MM.1S (cell line): ENCODE results near the gene PTCHD1.

Source experiments
- DNase-seq: peaks from one replicate; pipeline ENCODE4 v3.0.0-alpha.2; 2015
- H2AFZ ChIP-seq: fragments of 300-600 bp; sonication (generic); 2 replicates; pipeline ENCODE4 v1.6.0; 2016; ENCODE audit warnings: antibody characterized with exemption, low read length
- H3F3A ChIP-seq: fragments of 300-600 bp; sonication (generic); 2 replicates; pipeline ENCODE4 v1.6.1; 2016; ENCODE audit warnings: mild to moderate bottlenecking, antibody characterized with exemption, low read length, moderate library complexity, mixed read lengths; ENCODE audit not compliant: insufficient read depth
- H3K27ac ChIP-seq: fragments of 300-600 bp; sonication (generic); 2 replicates; pipeline ENCODE4 v1.5.1; 2016; ENCODE audit warnings: mild to moderate bottlenecking, low read length
- H3K27me3 ChIP-seq: fragments of 300-600 bp; sonication (generic); replicated peaks from 2 replicates; pipeline ENCODE4 v1.6.0; 2016; ENCODE audit warnings: low read length; ENCODE audit not compliant: insufficient read depth
- H3K36me3 ChIP-seq: fragments of 300-600 bp; sonication (generic); replicated peaks from 2 replicates; pipeline ENCODE4 v1.6.1; 2016; ENCODE audit warnings: mild to moderate bottlenecking, low read length, mixed read lengths; ENCODE audit not compliant: insufficient read depth
- H3K4me1 ChIP-seq: fragments of 300-600 bp; sonication (generic); 2 replicates; pipeline ENCODE4 v1.6.1; 2016; ENCODE audit warnings: low read length, mixed read lengths
- H3K4me2 ChIP-seq: fragments of 300-600 bp; sonication (generic); 2 replicates; pipeline ENCODE4 v1.6.0; 2016; ENCODE audit warnings: low read depth, low read length
- H3K4me3 ChIP-seq: fragments of 300-600 bp; sonication (generic); 2 replicates; pipeline ENCODE4 v1.5.1; 2016; ENCODE audit warnings: low read length, mixed read lengths
- H3K79me2 ChIP-seq: fragments of 300-600 bp; sonication (generic); 2 replicates; pipeline ENCODE4 v1.6.1; 2016; ENCODE audit warnings: mixed run types, low read length, mixed read lengths
- H3K9ac ChIP-seq: fragments of 300-600 bp; sonication (generic); 2 replicates; pipeline ENCODE4 v1.6.1; 2016; ENCODE audit warnings: low read length, mixed read lengths
- H3K9me2 ChIP-seq: fragments of 300-600 bp; sonication (generic); replicated peaks from 2 replicates; pipeline ENCODE4 v1.6.1; 2016; ENCODE audit warnings: mild to moderate bottlenecking, low read length, mixed read lengths; ENCODE audit not compliant: insufficient read depth
- H3K9me3 ChIP-seq: fragments of 300-600 bp; sonication (generic); replicated peaks from 2 replicates; pipeline ENCODE4 v1.6.1; 2016; ENCODE audit warnings: mild to moderate bottlenecking, low read length, mixed read lengths; ENCODE audit not compliant: insufficient read depth
- H4K20me1 ChIP-seq: fragments of 300-600 bp; sonication (generic); 2 replicates; pipeline ENCODE4 v1.6.1; 2016; ENCODE audit warnings: mild to moderate bottlenecking, low read length, moderate library complexity, mixed read lengths; ENCODE audit not compliant: insufficient read depth
- EZH2 ChIP-seq: fragments of 300-600 bp; sonication (generic); optimal IDR thresholded peaks from 2 replicates; pipeline ENCODE3; 2017; ENCODE audit warnings: low read depth, mild to moderate bottlenecking, antibody characterized with exemption, low read length, mixed read lengths
- EZH2phosphoT487 ChIP-seq: fragments of 300-600 bp; sonication (generic); IDR thresholded peaks from 2 replicates; pipeline ENCODE4 v1.6.1; 2018; ENCODE audit warnings: antibody characterized with exemption, low read length
- TF ChIP-seq, protein P1 (sequence below): fragments of 300-600 bp; sonication (generic); IDR thresholded peaks from 2 replicates; pipeline ENCODE4 v1.5.1; 2016; ENCODE audit warnings: antibody characterized with exemption, low read length, mixed read lengths

The PTCHD1 gene

DNA sequence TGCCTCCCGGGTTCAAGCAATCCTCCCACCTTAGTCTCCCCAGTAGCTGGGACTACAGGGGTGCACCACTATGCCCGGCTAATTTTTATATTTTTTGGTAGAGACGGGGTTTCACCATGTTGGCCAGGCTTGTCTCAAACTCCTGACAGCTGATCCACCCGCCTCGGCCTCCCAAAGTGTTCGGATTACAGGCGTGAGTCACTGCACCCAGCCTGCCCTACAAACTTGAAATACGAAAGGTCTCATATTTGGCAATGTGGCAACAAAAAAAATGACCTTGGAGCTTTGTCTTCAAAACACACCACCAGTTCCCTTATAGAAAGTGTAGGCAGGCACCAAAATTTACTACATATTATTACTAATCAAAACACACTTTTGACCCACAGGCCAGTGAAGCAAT is 22.9 kb upstream of the PTCHD1 start:
- Histone ChIP-seq H3F3A (no peaks in the 10 kb centered on the region), H3K9me3 (no peaks in the 10 kb centered on the region), H3K9me2 (no peaks in the 10 kb centered on the region), H3K79me2 (no peaks in the 10 kb centered on the region), H3K4me1 (no peaks in the 10 kb centered on the region), H2AFZ (no peak overlapping the region), H4K20me1 (no peaks in the 10 kb centered on the region), H3K9ac (no peak overlapping the region), H3K4me3 (no peak overlapping the region), H3K27ac (no peak overlapping the region), H3K4me2 (no peak overlapping the region), H3K27me3 (no peaks in the 10 kb centered on the region), H3K36me3 (no peaks in the 10 kb centered on the region)
- DNase-seq: no peak
- TF ChIP-seq, protein P1, sequence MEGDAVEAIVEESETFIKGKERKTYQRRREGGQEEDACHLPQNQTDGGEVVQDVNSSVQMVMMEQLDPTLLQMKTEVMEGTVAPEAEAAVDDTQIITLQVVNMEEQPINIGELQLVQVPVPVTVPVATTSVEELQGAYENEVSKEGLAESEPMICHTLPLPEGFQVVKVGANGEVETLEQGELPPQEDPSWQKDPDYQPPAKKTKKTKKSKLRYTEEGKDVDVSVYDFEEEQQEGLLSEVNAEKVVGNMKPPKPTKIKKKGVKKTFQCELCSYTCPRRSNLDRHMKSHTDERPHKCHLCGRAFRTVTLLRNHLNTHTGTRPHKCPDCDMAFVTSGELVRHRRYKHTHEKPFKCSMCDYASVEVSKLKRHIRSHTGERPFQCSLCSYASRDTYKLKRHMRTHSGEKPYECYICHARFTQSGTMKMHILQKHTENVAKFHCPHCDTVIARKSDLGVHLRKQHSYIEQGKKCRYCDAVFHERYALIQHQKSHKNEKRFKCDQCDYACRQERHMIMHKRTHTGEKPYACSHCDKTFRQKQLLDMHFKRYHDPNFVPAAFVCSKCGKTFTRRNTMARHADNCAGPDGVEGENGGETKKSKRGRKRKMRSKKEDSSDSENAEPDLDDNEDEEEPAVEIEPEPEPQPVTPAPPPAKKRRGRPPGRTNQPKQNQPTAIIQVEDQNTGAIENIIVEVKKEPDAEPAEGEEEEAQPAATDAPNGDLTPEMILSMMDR: no peak
- TF ChIP-seq EZH2phosphoT487: no peak
- TF ChIP-seq EZH2: no peak

DNA sequence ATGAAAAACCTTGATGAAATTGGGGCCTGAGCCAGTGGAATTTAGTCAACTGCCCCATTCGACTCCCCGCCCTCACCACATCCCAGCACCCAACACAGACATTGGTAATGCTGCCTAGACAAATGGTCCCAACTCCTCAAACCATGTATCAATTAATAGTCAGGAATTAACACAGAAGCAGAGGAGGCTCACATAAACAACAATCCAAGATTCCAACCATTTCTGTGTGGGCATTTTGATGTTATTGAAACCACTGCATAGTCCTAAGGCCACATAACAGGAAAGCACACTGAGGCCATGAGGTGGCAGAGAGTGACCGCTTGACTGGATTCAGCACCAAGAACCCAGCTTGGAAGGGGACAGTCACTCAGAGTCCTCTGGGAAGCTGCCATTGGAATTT is 22.5 kb upstream of the PTCHD1 start:
- Histone ChIP-seq H3K4me2 (no peak overlapping the region), H3K79me2 (no peaks in the 10 kb centered on the region), H3K4me1 (no peaks in the 10 kb centered on the region), H3K9me2 (no peaks in the 10 kb centered on the region), H3K27ac (no peak overlapping the region), H3K4me3 (no peak overlapping the region), H3K36me3 (no peaks in the 10 kb centered on the region), H3F3A (no peaks in the 10 kb centered on the region), H3K9ac (no peak overlapping the region), H3K9me3 (no peaks in the 10 kb centered on the region), H3K27me3 (no peaks in the 10 kb centered on the region), H2AFZ (no peak overlapping the region), H4K20me1 (no peaks in the 10 kb centered on the region)
- DNase-seq: no peak
- TF ChIP-seq, protein P1: no peak
- TF ChIP-seq EZH2phosphoT487 (no peak), EZH2 (no peak)

DNA sequence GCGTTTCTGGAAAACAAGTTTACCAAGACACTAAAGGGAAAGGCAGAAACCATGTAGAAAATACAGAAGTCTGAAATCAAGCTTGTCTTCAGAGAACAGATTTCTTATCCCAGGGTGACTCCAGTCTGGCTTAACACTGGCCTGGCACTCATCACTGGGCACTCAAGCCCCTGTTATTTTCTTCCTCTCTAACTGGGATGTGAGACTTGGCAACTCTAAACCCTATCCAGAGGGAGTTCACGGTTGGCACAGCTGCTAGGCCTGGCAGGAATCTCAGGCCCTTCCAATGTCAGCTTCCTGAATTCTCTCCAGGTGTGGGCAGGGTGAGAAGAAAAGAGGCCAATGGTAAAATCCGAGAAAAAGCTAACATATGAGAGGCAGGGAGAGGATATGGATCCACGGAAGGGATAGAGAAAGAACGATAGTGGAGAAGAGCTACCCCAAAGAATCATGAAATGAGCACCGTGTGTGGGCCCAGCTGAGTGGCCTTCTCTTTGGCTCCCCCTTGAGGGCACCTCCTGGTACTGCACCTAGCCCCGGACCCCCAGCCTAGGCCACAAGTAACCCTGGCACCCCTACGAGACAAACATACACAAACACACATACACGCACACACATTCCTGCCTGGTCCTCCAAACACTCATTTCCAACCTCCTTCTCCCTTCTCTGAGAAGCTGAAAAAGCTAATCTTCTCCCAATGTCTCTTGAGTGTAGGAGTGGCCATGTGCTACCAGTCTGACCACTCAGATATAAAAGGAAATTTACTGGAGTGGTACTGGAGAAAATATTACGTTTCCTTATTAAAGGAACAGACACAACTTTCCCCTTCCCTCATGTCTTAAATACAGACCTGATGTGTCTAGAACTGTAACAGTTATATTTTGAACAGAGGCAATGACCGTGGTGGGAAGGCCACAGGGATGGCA is 16.6 kb upstream of the PTCHD1 start:
- H3K4me2 ChIP-seq: no peak overlapping the region
- no peak overlapping the region for H3K9ac ChIP-seq
- peak; percentile 18 for DNase-seq

More for the DNA sequence above, 16.6 kb upstream of the PTCHD1 start:
- Histone ChIP-seq H3F3A (no peaks in the 10 kb centered on the region), H2AFZ (peak overlapping the region; percentile 30; the same call in 1 of the 2 replicates), H4K20me1 (no peaks in the 10 kb centered on the region), H3K27ac (no peak overlapping the region), H3K36me3 (no peaks in the 10 kb centered on the region), H3K79me2 (no peaks in the 10 kb centered on the region), H3K27me3 (no peaks in the 10 kb centered on the region), H3K4me3 (no peak overlapping the region), H3K9me2 (no peaks in the 10 kb centered on the region), H3K9me3 (no peaks in the 10 kb centered on the region), H3K4me1 (no peaks in the 10 kb centered on the region)
- TF ChIP-seq, protein P1: peak; percentile 69
- no peak for TF ChIP-seq EZH2
- no peak for TF ChIP-seq EZH2phosphoT487
